Skeletal muscle cell (primary cell): ENCODE results near the gene AOX1.
"Not testable (repeated sequence)": the region's sequence is repeated elsewhere in the genome, so short reads cannot be mapped to it uniquely, and the experiment has no call there.

Source experiments
- DNase-seq: peaks from one replicate; pipeline ENCODE4 v3.0.0-alpha.2; 2010; ENCODE audit warnings: low read depth
- H3K4me3 ChIP-seq: 2 replicates; pipeline ENCODE4 v1.5.1; 2011; ENCODE audit warnings: low read depth, mild to moderate bottlenecking, control low read depth, low read length, moderate library complexity

AOX1 gene

DNA sequence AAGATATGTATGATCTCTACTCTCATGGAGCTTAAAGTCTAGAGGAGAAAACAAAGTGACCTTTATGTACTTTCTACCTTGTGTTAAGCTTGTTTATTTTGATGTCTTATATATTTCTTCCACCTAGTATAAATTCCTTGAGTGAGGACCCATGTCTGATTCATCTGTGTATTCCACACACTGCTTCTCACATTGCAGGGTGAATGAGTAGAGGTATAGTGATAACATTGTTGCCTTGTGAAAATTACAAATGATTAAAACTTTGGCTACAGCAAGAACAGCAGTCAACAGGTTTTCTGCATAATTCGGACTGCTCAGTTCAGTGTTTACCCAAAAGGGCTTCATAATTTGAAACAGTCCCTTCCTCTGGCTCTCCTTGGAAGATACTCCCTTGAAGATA is 36.3 kb downstream of the AOX1 start:
- DNase-seq: no peak
- no peak overlapping the region for H3K4me3 ChIP-seq

DNA sequence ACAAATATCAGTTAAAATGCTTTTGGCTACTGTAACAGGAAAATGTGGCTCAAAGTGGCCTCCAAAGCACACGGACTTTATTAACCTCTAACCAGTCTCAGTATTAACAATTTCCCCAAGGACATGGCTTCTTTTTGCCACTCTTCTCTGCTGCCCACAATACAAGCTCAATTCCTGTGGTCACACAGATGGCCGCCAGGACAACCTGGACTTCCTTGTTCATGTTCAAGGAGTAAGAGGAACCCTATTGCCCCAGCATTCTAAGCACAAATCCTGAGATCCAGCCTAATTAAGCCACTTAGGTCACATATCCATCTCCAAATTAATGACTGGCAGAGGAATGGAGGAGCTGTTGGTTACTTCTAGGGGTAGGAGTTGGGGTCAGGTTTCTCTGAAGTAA is 38.2 kb downstream of the AOX1 start:
- H3K4me3 ChIP-seq: no peak overlapping the region
- DNase-seq: no peak

DNA sequence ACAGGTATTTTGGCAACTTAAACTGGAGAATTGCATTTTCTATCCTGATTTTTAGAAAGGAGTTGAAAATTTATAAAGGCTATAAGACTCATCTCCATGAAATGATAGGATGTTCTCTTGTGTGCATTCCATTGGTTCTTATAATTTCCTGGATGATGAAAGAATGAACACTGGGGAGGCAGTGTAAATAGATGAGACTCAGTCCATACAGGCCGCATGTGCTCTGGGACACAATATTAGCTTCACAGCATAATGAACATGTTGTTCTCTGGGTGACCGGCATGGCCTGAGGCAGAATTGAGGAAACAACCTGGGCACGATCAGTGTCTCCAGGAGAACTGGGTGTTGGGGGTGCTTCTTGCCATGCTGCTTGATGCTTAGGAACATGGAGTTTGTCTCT is 38.8 kb downstream of the AOX1 start:
- no peak overlapping the region for H3K4me3 ChIP-seq
- peak; percentile 83 for DNase-seq

DNA sequence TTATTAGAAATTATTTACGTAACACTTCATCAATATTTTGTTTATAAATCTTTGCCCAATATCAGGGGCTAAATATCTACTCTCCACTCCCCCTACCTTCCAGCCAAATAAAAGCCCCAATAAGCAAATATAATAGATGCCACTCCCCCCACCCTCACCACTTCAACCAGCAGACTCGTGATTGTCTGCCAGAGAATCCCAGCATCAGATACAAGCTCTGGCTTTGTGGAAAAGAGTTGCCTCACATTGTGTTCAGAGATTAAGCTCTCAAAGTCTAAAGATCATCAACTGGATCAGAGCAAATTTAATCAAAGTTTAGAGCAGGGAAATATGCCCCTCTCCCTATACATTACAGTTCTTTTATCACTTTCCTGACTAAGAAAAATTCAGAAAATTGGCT is 39.5 kb downstream of the AOX1 start:
- no peak for DNase-seq
- no peak overlapping the region for H3K4me3 ChIP-seq

DNA sequence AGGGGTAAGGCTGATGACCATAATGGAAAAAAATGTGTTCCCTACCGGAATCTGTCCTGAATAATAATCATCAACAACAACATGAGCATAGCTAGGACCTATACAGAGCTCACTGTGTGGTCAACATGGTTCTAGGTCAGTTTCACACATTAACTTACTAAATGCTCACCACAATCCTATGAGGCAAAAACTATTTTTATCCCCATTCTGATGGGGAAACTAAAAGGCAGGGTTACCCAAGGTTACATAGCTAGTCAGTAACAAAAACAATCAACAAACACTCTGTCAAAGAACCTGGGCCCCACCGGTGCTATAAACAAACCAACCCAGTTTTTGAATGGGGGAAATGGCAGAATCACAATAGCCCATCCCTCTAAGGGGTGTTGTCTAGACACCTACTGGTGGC is 40.1 kb downstream of the AOX1 start:
- H3K4me3 ChIP-seq: no peak overlapping the region
- peak; percentile 27 for DNase-seq

DNA sequence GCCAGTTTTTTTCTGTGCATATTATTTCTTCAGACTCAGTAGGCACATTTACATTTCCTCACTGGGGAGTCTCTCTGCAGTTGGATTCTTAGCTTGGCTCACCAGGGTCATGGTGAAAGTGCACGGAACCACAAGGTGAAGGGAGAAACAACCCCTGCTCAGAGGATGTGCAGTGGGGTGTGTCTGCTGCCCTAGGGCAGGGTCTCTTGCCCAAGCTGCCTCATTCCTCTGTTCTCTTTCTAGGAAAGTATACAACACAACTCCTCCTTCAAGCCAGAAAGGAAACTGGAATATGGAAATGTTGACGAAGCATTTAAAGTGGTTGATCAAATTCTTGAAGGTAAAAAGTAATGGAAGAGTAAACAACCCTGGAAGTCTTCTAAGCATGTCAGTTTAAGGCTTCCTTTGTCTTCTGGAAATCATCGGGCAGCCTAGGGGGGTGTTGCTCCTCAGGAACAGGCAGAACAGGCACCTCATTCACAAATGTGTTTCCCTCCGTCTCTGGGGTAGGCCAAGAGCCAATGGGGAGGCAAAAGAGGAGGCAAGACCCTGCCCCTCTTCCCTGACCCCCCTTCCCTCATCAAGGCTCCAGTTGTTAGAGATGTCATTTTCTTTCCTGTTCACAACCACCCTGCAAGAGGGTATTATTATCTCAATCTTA is 41.4 kb downstream of the AOX1 start:
- DNase-seq: no peak
- no peak overlapping the region for H3K4me3 ChIP-seq

DNA sequence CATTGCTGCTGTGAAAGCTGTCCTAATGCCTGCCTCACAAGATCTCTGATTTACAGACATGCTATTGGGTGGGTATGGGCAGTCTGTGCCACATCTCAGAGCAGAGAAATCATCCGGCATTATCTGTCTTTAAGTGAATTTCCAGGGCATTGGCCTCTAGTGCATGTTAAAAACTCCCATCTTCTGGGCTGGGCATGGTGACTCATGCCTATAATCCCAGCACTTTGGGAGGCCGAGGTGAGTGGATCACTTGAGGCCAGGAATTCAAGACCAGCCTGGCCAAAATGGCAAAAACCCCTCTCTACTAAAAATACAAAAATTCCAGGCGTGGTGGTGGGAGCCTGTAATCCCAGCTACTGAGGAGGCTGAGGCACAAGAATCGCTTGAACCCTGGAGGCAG is 42.6 kb downstream of the AOX1 start:
- DNase-seq: not testable (repeated sequence)

DNA sequence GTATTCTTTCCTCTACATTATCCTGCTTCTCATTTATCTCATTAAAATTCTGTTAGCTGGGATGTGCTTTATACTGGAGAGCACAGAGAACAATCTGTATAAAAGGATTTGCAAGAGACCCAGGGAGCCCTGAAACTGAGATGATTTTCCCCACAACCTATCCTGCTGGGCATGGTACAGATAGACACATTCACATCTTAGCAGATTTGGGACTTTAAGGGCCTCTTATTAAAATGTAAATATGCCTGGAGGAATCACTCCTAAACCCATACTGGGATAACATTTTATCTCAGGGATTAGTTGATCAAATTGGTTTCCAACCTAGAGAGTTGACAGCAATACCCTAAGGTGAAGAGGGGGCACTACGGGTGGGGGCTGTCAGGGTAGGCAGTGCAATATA is 45.5 kb downstream of the AOX1 start:
- no peak overlapping the region for H3K4me3 ChIP-seq
- DNase-seq: no peak

More for the DNA sequence above, 42.6 kb downstream of the AOX1 start:
- not testable (repeated sequence) for H3K4me3 ChIP-seq

DNA sequence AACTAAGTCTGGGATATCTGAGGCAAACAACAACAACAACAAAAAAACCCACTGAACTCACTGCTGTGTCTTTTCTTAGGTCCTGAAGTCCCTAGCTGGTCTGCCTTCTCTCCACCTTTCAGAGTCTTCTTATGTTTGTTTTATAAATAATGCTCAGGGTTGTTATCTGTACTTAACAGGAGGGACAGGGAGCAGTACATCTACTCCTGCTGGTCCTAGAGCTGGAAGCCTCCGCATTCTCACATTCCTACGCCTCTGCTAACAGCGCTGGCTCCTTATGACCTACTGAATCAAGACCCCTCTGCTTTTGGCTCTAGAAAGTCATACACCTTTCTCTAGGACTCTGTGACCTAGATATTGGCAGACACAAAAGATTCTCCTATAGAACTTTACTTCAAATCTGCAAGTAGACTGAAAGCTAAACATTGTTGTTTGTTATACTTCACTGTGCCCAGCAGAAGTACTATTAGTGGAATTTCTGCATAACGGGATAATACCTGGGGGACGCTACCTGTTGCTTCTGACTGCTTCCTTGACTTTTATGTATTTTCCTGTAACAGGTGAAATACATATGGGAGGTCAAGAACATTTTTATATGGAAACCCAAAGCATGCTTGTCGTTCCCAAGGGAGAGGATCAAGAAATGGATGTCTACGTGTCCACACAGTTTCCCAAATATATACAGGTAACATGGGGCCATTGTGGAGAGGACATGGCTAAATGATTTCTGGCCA is 48.6 kb downstream of the AOX1 start:
- no peak overlapping the region for H3K4me3 ChIP-seq
- no peak for DNase-seq

DNA sequence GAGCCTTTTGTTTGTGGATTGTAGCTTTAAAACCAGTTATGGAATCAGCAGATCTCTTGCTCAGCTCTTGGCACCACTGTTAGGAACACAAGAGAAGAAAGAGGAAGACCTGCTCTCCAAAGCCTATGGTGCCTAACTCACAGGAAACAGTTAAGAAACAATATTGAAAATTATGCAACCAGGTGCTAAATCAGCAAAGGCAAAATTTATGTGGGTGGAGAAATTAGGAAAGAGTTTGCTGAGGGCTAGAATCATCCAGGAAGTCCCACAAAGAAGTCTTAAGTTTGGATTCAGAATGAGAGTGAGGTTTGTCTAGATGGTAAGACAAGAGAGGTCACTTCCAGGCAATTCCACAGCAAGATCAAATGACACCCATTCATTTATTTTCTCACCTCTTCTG is 49.4 kb downstream of the AOX1 start:
- peak; percentile 23 for DNase-seq
- H3K4me3 ChIP-seq: no peak overlapping the region

DNA sequence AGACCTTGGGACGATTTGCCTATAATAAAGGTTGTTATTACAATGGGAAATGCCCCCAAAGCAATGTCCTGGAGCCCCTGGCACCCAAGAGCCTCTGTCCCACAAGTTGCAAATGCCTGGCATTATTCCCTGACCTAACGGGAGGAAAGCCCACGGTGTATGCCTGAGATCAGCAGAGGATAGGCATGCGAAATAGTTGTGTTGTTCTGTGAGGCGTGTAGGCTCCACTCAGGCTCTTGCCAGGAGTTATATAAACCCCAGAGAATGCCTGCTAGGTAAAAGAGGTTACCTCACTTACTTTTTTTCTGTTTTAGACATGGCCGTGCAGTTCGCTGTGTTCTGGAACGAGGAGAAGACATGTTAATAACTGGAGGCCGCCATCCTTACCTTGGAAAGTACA is 52.1 kb downstream of the AOX1 start:
- no peak for DNase-seq
- no peak overlapping the region for H3K4me3 ChIP-seq

DNA sequence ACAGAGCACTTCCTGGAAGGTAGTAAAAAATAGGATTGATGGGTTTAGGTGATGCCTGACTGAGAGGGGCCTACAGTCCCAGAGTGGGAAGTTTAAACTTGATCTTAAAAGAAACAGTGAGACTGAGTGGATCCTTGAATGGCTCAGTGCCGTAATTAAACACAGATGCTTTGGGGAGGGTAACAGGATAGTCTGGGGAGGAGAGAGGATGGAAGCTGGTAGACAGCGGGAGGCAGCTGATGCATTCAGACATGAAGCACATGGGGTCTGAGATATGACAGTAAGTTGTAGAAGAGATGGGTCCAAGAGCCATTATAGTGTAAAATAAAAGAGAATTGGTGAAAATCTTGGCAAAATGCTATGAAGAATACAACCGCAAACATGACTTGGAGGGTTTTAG is 54.4 kb downstream of the AOX1 start:
- DNase-seq: no peak
- no peak overlapping the region for H3K4me3 ChIP-seq

DNA sequence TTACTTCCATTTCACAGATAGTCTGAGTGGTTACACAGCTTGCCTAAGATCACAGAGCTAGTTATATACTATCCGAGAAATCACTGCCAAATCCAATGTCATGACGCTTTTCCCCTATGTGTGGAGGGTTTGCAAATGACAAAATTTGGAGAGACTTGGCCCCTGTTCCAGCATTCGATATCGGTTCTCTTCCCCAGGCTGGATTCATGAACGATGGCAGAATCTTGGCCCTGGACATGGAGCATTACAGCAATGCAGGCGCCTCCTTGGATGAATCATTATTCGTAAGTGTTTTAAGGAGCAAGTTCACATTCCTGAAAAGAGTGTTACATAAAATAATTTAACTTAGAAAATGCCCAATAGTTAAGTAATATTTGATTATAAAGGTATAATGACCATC is 55.1 kb downstream of the AOX1 start:
- no peak for DNase-seq
- no peak overlapping the region for H3K4me3 ChIP-seq

DNA sequence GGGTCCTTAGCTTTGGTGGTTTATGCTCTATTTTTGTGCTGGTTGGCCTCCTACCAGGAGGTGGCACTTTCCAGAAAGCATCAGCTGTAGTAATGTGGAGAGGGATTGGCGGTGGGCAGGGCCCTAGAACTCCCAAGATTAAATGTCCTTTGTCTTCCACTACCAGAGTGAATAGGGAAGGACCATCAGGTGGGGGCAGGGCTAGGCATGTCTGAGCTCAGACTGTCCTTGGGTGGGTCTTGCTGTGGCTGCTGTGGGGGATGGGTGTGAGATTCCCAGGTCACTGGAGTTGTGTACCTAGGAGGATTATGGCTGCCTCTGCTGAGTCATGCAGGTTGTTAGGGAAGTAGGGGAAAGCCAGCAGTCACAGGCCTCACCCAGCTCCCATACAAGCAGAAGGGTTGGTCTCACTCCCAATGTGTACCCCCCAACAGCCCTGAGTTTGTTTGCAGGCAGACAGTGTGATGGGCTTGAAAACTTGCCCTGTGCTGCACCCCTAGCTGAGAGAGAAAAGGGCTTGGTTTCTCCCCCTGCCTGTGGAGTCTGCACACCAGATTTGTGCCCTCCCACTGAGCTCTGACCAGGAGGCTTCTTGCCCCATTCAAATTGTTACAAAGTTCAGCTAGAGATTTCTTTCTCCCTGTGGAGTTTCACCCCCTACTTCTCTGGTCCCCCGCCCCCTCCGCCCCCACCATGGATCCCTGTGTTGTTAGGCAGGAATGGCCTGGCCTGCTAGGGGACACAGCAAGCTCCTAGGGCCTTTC is 62.9 kb downstream of the AOX1 start:
- not testable (repeated sequence) for H3K4me3 ChIP-seq

DNA sequence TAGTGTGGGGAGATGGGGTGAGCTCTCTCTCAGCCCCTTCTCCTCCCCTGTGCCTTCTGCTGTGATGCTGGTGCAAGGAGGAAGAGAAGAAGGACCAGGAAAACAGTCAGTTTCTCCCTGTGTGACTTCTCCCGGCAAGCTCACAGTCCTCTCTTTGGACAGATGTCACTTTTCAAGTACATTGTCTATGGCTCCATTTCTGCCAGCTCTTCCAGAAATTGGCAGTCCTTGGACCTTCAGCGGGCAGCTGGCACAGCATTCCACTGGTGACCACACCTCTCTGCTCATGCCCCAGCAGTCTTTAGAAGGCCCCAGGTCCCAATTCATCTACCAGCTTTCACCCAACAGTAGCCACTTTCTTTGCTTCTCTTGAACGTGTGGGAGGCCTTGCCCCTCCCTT is 63.9 kb downstream of the AOX1 start:
- H3K4me3 ChIP-seq: no peak overlapping the region
- no peak for DNase-seq

More for the DNA sequence above, 62.9 kb downstream of the AOX1 start:
- not testable (repeated sequence) for DNase-seq

DNA sequence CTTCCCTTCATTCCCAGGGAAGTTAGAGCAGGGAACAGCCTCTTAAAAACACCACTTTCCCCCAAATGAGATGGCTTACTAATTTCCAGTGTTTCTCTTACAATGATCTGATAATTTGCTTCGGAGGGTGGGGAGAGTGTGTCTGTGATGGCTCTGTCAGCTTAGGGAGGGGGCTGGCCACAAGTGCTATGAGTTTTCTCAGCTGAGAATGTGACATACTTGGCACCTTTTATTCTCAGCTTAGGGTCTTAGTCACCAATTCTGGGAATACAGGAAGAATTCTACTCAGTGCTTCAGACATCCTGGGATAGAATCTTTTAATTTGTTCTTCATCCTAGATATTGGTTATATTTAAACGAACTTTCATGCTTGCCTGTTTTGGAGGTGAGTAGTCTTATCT is 64.4 kb downstream of the AOX1 start:
- DNase-seq: no peak
- no peak overlapping the region for H3K4me3 ChIP-seq

DNA sequence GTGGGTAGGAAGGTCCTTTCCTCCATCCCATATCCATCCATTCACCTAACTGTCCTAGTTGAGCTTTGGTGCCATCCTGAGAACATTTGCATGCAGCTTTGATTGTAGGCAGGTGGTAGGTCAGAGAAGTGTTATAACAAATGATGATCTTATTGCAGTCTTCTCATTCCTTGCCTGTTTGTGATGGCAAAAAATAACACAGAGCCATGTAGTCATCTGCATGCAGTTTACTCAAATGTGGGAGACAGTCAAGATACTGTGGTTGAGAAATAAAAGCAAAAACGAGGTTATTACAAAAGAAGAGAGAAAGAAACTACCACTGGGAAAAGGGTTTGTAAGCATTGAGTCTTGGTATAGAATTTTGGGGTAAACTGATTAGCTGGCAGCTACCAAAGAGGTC is 66.3 kb downstream of the AOX1 start:
- no peak overlapping the region for H3K4me3 ChIP-seq
- DNase-seq: no peak

DNA sequence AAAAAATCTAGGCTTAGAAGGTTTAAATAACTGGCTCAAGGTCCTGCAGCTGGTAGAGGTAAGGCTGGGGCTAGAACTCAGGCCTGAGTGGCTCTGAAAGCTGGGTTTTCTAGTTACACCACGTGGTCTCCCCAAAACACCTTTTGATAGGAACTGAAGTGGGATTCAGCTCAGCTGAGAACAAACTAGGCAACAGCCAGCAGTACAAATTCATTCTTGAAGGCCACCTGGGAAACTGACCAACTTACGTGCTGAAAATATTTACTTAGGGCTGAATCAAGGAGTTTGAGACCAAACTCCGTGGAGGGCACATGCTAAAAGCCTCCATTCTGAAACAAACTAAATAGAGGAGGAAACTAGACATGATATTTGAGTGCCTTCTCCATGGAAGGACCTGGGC is 67.2 kb downstream of the AOX1 start:
- H3K4me3 ChIP-seq: no peak overlapping the region
- DNase-seq: no peak

DNA sequence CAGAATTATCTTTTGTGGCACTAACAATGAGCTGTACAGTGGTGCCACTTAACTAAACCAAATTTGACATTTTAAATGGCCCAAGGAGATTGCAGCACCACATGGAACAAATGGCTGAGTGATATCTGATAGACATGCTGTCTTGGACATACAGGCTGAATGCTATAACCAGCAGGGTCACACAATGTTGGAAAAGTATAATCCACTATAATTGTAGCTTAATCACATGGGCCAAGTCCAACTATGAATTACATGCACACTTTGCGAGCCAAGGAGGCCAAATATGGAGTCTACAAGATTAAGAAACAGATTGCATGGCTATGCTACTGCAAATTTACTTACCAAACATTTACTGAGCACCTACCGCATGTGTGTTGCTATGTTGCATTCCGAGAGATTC is 69.0 kb downstream of the AOX1 start:
- no peak overlapping the region for H3K4me3 ChIP-seq
- DNase-seq: no peak

DNA sequence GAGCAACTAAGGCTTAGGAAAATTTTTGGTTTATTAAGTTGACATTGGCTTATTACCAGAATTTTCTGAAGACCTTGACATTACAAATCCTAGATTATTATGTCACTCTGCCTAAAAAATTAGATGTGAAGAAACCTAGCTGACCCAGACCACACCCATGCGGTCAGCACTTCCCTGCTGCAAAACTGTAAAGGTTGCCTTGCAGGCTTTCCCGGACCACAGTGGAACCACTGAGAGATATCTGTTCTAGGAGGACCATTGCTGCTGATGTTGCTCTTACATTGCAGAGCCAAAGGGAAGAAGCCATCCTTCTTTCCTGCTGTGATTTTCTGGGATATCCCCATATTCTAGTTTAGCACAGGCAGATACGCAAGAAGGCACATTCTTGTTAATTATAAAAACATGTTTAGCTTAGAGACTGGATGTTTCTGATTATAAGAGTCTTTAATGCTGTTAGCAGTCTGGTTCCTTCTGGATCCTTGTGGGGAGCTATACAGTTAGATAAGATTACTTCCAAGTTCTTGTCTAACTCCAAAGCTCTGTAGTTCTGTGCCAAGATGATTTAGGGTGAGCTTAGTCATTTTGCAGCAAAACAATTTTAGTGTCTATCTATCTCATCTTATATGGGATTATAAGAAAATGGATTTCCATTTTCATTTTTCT is 70.2 kb downstream of the AOX1 start:
- no peak overlapping the region for H3K4me3 ChIP-seq
- DNase-seq: no peak
